Fibroblast of skin of right quadriceps (primary cell): Measurements from ENCODE around the gene SLC7A6OS.

Experiments used
- DNase-seq: peaks from one replicate; pipeline ENCODE4 v3.0.0-alpha.2; 2013

The SLC7A6OS gene

GRCh38 chr16:68249371-68249770 is 61.4 kb downstream of the SLC7A6OS start:
- DNase-seq: no peak
